Activated effector memory CD4-positive, alpha-beta T cell treated with Interleukin-2 at 50 U/mL for 16 hours (primary cell): Measurements from ENCODE around the gene AGBL3.
"Not testable (repeated sequence)": the region's sequence is repeated elsewhere in the genome, so short reads cannot be mapped to it uniquely, and the experiment has no call there.

ENCODE experiments used
- DNase-seq: peaks from one replicate; pipeline ENCODE4 v3.0.0-alpha.2; 2020

The AGBL3 gene

GRCh38 chr7:134966691-134967090 lies 19.6 kb upstream of the AGBL3 start:
- DNase-seq, result no peak

DNA sequence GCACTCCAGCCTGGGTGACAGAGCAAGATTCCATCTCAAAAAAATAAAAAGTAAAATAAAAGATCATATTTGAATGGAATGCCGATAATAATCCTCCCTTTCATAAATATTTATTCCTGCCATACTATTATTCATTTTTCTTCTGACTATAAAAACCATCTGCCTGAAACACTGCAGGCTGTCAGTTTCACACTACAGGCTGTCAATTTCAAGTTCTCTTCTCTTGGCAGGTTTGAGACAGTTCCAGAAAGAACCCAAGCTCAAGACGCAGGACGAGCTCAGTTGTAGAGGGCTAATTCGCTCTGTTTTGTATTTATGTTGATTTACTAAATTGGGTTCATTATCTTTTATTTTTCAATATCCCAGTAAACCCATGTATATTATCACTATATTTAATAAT lies 18.2 kb upstream of the AGBL3 start:
- no peak for DNase-seq

DNA sequence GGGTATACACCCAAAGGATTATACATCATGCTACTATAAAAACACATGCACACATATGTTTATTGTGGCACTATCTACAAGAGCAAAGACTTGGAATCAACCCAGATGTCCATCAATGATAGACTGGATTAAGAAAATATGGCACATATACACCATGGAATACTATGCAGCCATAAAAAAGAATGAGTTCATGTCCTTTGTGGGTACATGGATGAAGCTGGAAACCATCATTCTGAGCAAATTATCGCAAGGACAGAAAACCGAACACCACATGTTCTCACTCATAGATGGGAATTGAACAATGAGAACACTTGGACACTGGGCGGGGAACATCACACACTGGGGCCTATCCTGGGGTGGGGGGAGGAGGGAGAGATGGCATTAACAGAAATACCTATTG lies 4.7 kb upstream of the AGBL3 start:
- DNase-seq, result not testable (repeated sequence)

DNA sequence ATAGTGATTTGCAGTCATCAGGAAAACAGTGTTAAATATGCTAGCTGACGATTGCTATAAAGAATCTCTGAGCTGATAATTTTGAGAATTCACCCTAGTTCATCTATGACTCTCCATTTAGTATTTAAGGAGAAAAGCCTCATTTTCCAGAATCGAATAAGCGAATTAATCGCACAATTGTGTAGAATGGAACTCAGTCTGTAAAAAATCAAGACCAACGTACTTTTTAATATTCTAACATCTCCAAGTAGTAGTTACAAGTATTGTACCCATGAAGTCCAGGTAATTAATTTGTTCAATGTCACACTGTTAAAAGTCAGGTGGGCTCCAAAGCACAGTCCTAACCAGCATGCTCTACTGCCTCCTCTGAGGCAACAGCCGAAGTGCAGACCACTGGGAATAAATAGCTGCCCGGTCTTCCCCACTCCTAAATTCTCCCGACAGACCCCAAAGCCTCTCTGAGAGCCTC lies 380 bp upstream of the AGBL3 start:
- DNase-seq, result no peak

- DNase-seq, result no peak
Measured at GRCh38 chr7:134988161-134988560, 1.9 kb downstream of the AGBL3 start.

DNA sequence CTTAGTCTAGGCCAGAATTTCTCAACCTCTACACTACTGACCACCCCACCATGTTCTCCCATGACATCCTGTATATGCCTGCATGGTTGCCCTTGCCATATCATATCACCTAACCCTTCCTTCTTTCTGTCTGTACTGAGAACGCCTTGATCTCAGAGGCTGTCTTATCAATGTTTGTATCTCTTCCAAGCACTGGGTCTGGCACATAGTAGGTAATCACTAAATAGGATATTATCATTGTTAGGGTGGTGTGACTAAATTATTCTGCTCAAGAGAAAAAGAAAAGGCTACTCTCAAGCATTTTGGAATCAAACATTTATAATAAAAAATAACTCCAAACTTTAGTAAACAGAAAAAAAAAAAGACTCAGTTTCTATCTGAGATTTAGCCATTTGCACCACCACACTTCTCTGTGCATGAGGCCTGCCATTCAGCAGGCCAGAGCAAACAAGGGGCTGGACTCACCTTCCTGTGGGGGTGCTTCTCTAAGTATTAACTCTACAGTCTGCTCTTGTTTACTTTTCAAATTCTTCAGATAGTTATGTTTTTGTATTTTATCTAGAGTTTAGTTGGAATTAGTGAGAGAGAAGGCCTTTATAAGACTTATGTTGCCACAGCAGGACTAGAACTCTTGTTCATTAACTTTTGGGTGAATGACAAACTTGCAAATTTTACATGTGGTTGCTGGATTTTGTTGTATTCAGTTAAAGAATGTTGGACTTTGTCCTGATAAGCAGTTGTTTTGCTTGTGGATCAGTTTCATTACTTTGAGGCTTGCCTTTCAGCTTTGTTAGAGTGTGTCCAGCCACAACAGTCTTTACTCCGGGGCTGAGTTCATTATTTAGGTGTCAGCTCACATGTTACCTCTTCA lies 5.4 kb downstream of the AGBL3 start:
- no peak for DNase-seq

DNA sequence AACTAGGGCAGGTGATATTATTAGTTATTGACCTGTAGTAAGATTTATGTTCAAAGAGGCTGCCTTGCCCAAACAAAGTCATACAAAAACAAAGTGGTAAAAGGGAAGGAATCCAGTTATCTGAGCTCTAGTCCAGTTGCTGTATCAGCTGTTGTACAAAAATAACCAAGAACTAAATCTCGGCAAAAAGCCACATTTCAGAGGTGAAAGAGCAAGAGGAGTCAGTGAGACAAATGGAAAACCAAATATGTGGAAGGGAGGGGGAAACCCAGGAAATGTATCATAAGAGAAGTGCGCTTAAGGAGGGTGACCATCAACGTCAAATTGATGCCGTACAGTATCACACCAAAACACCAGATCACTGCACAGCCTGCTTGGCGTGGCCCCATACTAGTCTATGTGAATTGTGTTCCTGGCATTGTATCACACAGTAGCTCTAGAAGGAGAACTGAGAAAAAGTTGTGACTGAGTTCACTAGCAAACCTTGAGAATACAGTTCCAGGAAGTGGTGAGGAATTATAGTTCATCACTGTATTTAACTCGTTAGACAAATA lies 6.4 kb downstream of the AGBL3 start:
- no peak for DNase-seq

DNA sequence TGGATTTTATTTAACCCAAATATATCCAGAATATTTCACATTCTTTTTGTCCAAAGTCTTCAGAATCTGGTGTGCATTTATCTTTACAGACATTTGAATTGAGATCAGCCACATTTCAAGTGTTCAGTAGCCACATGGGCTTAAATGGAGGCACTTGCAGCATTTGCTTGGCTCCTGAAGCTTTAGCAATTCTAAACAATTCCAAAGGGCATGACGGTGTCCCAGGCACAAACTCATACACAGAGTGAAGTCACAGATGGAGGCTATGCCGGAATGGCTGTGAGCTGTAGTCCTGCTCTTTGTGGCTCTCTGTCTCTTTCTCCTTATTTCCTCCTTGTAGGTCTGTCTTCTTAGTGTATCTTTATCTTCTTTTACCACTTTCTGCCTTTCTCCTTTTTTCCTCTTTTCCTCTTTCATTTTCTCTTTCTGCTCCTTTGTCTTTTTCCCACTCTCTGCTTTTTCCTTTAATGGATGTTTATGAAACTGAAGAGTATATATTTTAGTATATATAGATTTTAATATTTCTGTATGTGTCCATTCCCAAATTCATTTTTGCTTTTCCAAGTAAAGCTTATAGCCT lies 7.7 kb downstream of the AGBL3 start:
- no peak for DNase-seq

DNA sequence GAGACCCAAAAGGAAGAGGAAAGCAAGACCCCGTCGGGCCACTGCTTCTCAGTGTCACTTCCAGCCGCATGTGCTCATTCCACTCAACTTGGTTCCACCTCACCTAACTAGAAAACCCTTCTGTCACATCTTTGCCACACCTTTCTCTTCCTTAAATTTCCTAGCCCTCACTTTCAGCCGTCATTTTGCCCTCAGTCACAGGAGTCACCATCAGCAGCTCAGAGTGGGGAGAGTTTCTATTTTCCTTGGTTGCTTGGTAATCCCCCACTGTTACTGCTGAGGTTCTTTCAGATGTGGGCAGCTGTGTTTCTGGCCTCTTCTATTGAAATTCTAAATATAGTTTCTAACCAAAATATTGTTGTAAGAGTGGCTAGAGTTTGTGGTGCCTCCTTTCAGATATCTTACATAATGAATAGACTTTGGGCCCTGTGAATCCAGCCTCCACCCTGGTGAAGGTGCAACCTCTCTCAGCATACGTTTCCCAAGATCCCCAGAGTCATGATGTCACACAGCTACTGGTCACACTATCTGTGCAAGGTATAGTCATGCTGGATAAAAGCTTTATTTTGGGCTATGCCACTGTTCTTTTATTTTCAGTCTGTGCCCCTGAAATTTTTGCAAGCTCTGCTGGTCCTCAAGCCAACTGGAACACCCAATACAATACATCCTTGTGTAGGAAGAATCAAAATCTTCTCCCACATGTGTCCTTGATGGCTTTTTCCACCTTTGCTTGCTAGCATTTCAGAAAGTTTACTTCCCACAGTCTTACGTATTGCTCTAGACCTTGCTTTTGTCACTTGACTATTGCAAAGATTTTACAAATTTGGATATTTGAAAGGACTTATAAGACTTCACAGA lies 9.2 kb downstream of the AGBL3 start:
- DNase-seq, result no peak

DNA sequence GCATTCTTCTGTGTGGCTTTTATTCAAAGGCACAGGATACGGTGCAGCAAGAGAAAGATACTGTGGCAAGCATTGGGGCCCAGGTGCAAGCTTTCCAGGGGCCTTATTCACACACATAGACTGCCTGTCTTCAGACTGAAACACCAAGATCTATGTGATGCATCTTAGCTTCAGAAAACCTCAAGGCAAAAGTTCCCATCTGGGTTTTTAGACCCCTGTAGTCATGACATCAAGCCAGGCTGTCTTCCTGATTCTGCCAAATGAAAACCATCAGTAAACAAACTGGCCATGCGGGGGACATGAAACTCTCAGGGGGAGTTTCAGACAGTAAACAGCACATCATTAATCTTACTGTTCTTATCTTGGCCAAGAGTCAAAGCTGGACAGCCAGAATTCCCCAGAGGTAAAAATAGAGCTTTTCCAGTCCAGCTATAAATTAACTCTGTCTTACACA lies 9.8 kb downstream of the AGBL3 start:
- no peak for DNase-seq

DNA sequence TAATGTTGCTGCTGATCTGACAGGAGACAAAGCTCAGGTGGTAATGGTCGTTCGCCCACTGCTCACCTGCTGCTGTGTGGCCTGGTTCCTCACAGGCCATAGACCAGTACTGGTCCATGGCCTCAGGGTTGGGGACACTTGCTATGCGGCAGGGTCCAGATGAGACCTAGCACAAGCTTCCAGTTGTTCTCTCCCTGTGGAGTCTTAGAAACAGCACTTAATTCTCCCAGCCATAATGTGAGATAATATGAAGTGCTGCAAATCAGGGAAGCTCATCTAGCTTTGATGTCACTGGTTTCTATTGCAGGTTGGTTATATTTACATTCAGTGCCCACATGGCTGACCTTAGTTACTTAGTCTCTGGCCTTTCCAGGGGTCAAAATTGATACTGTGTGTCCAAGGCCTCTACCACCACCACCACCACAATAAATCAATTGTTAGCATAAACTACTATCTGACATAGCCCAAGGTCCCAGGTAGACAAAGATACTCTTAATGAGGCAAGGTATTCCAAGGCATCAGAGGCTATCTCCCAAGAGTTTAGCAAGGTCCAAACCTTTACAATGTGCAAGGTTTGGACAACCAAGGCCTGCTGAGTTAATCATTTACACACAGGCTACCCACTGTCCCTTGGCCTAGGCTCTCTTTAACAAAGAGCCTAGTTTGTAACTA lies 11.0 kb downstream of the AGBL3 start:
- no peak for DNase-seq

DNA sequence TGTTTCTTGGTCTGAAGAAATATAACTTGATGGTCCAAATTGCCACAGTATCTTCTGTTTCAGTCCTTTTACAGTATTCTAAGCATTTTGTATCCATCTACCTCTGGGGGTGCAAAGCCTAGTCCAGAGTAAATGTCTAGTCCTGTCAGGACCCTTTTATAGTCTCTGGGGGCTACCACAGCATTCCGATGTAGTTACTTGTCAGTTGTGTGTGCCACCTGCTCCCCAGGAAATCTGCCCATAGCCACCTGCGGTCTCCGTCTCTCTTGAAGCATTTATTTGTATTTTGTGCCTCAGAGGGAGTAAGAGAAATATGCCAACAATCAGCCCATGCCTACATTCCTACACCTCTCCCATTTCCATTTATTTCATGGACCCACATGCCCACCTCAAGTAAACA lies 12.8 kb downstream of the AGBL3 start:
- DNase-seq, result no peak

GRCh38 chr7:135001390-135002165 lies 15.3 kb downstream of the AGBL3 start:
- DNase-seq, result no peak

DNA sequence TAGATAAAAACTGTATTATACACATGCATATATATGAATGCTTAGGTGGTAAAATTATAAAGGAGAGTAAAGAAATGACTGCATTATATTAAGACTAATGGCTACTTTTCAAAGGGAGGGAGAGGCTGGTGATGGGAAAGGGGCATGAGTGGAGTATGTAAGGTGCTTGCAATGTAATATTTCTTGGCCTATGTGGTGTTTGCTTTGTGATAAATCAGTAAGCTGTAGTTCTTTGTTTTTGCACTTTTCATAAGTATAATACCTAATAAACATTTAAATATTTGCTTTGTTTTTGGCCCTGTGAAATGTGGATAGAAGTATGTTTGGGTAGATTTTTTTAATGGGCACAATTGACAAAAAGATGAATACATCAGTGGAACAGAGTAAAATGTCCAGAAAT lies 25.9 kb downstream of the AGBL3 start:
- no peak for DNase-seq

DNA sequence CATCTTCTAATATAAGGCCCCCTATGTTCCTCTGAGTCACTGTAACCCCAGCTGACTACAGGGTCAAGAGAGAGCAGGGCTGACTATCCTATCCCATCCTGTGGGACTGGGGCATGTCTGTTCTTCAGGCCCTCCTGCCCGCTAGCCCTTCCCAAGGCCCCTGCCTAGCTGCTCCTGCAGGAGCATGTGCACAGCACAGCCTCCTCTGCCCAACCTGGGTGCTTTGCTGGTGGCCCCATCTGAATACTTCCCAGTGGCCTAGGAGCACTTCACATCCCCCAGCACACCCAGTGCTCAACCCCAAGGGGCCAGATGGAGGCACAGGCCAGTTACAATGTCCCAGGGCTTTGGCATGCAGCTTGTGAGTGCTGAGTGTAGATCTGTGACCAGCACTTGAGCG lies 37.3 kb downstream of the AGBL3 start:
- no peak for DNase-seq

- DNase-seq, result no peak
Measured at GRCh38 chr7:135035252-135035651, 48.9 kb downstream of the AGBL3 start.

GRCh38 chr7:135067017-135067416 lies 80.7 kb downstream of the AGBL3 start:
- DNase-seq, result not testable (repeated sequence)

- DNase-seq, result no peak
Measured at GRCh38 chr7:135074096-135074495, 87.8 kb downstream of the AGBL3 start.

- DNase-seq, result no peak
Measured at GRCh38 chr7:135074531-135074930, 88.2 kb downstream of the AGBL3 start.

GRCh38 chr7:135075716-135076115 lies 89.4 kb downstream of the AGBL3 start:
- DNase-seq, result no peak

DNA sequence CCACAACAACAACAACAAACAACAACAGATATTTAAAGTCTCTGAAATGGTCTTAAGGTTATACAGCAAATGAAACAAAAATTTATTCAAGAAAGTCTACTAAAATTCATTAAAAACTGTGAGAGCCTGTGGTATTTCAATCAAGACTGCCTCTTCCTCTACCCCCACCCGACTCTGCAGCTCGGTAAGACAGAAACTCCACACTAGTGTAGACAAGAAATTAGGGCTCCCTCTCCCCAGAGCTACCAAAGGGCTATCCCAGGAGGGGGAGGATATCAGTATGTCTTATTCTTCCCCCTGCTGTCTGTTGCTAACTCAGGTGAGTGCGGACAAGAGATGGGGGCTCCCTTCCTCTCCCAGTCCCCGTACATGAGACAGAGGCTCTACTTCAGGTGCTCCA lies 90.6 kb downstream of the AGBL3 start:
- no peak for DNase-seq

- no peak for DNase-seq
Measured at GRCh38 chr7:135077642-135078041, 91.3 kb downstream of the AGBL3 start.
